Measurements from ENCODE around the gene NHEJ1. TPM values are rescaled to one million over a fixed set of nuclear protein-coding genes. Genes with fewer than 3 reads are reported as not detected.

NHEJ1 gene
- total RNA-seq, 1 donor from 2014 or later: 13.1 TPM

- peak overlapping the region; percentile 43 for H3K4me3 ChIP-seq (ENCODE audit: low read depth, low read length)
- no peak for TF ChIP-seq CTCF (conservative IDR thresholded peaks at IDR 0.05; ENCODE audit: low read depth, low read length)
- no peak for DNase-seq (ENCODE audit: low read depth)
Observed at GRCh38 chr2:219058541-219059374, 101.9 kb downstream of the NHEJ1 start.

DNA sequence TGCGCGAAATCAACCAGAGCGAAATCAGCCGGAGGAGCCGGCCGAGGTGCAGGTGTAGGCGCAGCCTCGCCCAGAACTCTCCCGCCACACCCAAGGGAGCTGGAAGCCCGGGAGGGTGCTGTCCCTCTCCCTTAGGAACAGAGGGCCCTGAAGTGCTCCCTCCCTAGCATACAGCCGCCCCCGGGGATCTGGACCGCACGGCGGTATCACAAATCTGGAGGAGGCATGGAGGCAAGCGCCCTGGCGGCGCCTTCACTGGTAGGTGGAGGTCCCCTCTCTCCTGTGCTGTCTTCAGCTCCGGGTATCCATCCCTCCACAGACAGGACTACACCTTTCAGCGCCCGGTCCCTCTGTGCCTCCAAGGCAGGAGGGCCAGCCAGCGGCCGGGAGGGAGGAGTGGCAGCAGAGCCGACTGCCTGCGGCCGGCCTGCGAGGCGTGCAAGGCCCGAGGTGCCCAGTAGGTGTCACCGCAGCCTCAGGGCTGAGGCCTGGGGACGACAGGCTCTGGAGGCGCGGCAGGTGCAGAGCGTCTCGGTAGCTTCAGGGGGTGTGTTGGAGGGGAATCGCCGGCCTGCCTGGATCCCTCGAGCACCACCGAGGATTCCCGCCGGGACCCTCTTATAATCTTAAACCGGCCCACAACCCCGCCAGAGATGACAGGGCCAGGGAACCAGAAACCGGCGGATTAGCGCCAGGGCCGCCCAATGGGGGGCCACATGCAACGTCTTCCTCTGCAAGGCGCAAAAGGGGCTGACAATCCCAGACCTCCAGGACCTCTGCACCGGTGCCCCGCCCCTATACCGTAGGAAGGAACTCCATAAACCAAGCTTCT, 102.7 kb downstream of the NHEJ1 start:
- TF ChIP-seq CTCF (conservative IDR thresholded peaks at IDR 0.05; ENCODE audit: low read depth, low read length): peak; percentile 77
- peak overlapping the region; percentile 43 for H3K4me3 ChIP-seq (ENCODE audit: low read depth, low read length)
- DNase-seq (ENCODE audit: low read depth): no peak

GRCh38 chr2:219056896-219057708, 103.5 kb downstream of the NHEJ1 start:
- no peak for TF ChIP-seq CTCF (conservative IDR thresholded peaks at IDR 0.05; ENCODE audit: low read depth, low read length)
- DNase-seq (ENCODE audit: low read depth): no peak
- H3K4me3 ChIP-seq (ENCODE audit: low read depth, low read length): no peak overlapping the region

DNA sequence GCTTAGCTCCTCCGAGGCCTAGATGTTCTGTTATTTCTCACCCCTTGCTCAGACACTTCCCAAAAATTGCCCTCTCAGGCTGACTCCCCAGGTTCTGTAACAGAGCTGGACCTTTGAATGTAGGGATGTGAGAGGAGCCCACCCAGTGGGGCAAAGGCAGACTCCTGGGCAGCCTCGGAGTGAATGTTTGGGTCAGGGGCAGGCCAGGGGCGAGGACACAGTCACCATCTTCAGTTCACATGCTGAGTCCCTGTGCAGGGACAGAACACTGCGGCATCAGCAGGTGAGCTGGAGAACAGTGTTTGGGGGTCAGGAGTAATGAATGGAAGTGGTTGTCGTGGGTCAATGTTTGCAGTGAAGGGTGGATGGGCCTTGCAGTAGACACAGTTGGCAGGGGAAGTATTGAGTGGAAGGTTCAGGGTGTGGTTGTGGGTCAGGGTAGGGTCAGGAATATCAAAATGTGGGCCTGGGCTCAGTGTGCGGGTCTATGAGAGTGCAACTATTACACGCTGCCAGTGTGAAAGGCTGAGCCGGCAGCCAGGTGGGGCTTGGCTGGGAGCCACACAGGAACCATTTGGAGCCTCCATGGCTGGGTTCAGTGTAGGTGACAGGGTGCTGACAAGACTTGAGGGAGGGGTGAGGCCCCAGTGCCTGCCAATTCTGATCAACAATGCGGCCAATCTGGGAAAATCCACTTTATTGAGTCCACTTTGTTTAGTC, 104.3 kb downstream of the NHEJ1 start:
- no peak overlapping the region for H3K4me3 ChIP-seq (ENCODE audit: low read depth, low read length)
- TF ChIP-seq CTCF (conservative IDR thresholded peaks at IDR 0.05; ENCODE audit: low read depth, low read length): no peak
- no peak for DNase-seq (ENCODE audit: low read depth)

DNA sequence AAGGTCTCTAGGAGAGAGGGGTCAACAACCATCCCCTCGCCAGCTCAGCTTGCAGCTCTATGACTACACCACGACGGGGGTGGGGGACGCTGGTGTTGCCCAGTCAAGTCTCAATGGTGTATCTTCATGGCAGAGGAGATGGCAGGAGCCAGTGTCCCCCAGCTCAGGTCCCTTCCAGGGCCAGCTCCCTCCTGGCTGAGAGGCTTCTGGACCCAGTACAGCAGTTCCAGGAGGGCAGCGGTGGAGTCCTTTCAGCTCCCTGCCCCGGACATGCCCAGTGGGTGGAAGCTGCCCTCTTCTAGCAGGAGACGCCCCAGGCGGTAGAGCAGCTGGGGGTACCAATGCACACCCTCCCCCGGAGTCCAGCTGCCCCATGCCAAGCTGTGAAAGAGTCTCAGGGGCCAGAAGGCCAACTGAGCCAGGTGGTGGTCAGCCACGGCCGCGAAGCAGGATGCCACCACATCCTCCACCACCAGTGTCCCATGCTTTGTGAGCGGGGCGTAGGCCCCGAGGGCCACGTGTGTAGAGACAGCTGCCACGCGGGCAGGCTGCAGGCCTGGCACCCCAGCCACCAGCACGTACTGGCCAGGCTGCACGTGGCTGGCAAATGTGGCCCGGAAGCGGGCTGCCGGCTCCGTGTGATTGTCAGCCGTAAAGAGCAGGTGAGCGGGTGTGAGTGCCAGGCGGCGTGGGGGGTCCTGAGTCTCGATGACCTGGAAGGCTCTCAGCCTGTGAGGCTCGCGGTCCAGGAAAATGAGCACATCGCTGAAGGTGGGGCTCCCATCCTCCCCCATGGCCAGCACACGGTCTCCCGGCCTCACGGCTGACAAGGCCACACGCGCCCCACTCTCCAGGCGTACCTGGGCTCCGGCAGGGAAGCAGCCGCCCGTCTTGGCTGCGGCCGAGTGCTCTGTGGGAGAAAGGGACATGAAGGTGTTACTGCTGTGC, 105.4 kb downstream of the NHEJ1 start:
- TF ChIP-seq CTCF (conservative IDR thresholded peaks at IDR 0.05; ENCODE audit: low read depth, low read length): no peak

More for the DNA sequence above, 105.4 kb downstream of the NHEJ1 start:
- no peak overlapping the region for H3K4me3 ChIP-seq (ENCODE audit: low read depth, low read length)
- no peak for DNase-seq (ENCODE audit: low read depth)

All from epithelial cell of proximal tubule (primary cell).